ENCODE measurements around the gene PLCXD1. TPM values are rescaled to one million over a fixed set of nuclear protein-coding genes. Genes with fewer than 3 reads are reported as not detected.

Gene PLCXD1
- polyA plus RNA-seq, 4 donors, result 3.8 to 40.9 (median 13.3) TPM

- Histone ChIP-seq H3K9me3 (ENCODE audit: control insufficient read depth in 2 of 2, insufficient read depth in 1 of 2, low read depth in 1 of 2, low read length in 1 of 2) (peaks cover 2 to 38% of the 10 kb centered on the region in 2 donors), H3K36me3 (ENCODE audit: control insufficient read depth in 3 of 3, insufficient read depth in 2 of 3, low read depth in 1 of 3, low read length in 3 of 3) (peaks cover 0 to 17% (median 0%) of the 10 kb centered on the region in 3 donors), H3K4me1 (ENCODE audit: control insufficient read depth in 3 of 3, insufficient read depth in 2 of 3, low read depth in 1 of 3, low read length in 2 of 3) (no peaks in the 10 kb centered on the region), H3K27me3 (ENCODE audit: control insufficient read depth in 3 of 3, insufficient read depth in 3 of 3, low read length in 3 of 3) (no peaks in the 10 kb centered on the region), H3K4me3 (ENCODE audit: low read depth in 1 of 3, low read length in 3 of 3) (no peak overlapping the region), H3K27ac (ENCODE audit: low read depth in 1 of 3, low read length in 2 of 3) (no peak overlapping the region)
- DNase-seq (no peak), FAIRE-seq (no peak)
- WGBS, 3 donors, result 97 to 98% (median 97%) methylated on average over 47 of the region's 47 CpGs
Measured at GRCh38 chrX:344371-344901, 63.3 kb downstream of the PLCXD1 start.

- H3K27ac ChIP-seq (ENCODE audit: low read depth in 1 of 3, low read length in 2 of 3), result no peak overlapping the region
- no peak overlapping the region for H3K4me3 ChIP-seq (ENCODE audit: low read depth in 1 of 3, low read length in 3 of 3)
- FAIRE-seq, result no peak
- peaks cover 2 to 45% of the 10 kb centered on the region in 2 donors for H3K9me3 ChIP-seq (ENCODE audit: control insufficient read depth in 2 of 2, insufficient read depth in 1 of 2, low read depth in 1 of 2, low read length in 1 of 2)
- H3K4me1 ChIP-seq (ENCODE audit: control insufficient read depth in 3 of 3, insufficient read depth in 2 of 3, low read depth in 1 of 3, low read length in 2 of 3), result no peaks in the 10 kb centered on the region
- DNase-seq, result no peak
- H3K27me3 ChIP-seq (ENCODE audit: control insufficient read depth in 3 of 3, insufficient read depth in 3 of 3, low read length in 3 of 3), result no peaks in the 10 kb centered on the region
- WGBS, 3 donors, result 96 to 97% (median 96%) methylated on average over 53 to 63 of the region's 63 CpGs
- H3K36me3 ChIP-seq (ENCODE audit: control insufficient read depth in 3 of 3, insufficient read depth in 2 of 3, low read depth in 1 of 3, low read length in 3 of 3), result peaks cover 0 to 17% (median 0%) of the 10 kb centered on the region in 3 donors
Measured at GRCh38 chrX:345020-345925, 64.1 kb downstream of the PLCXD1 start.

GRCh38 chrX:346034-346813 lies 65.0 kb downstream of the PLCXD1 start:
- Histone ChIP-seq H3K9me3 (ENCODE audit: control insufficient read depth in 2 of 2, insufficient read depth in 1 of 2, low read depth in 1 of 2, low read length in 1 of 2) (peaks cover 2 to 54% of the 10 kb centered on the region in 2 donors), H3K4me1 (ENCODE audit: control insufficient read depth in 3 of 3, insufficient read depth in 2 of 3, low read depth in 1 of 3, low read length in 2 of 3) (no peaks in the 10 kb centered on the region), H3K4me3 (ENCODE audit: low read depth in 1 of 3, low read length in 3 of 3) (no peak overlapping the region), H3K36me3 (ENCODE audit: control insufficient read depth in 3 of 3, insufficient read depth in 2 of 3, low read depth in 1 of 3, low read length in 3 of 3) (peaks cover 0 to 17% (median 0%) of the 10 kb centered on the region in 3 donors), H3K27ac (ENCODE audit: low read depth in 1 of 3, low read length in 2 of 3) (no peak overlapping the region), H3K27me3 (ENCODE audit: control insufficient read depth in 3 of 3, insufficient read depth in 3 of 3, low read length in 3 of 3) (no peaks in the 10 kb centered on the region)
- no peak for FAIRE-seq
- DNase-seq, result no peak
- 95 to 97% (median 96%) methylated on average over 52 to 75 of the region's 75 CpGs for WGBS, 3 donors

- Histone ChIP-seq H3K4me3 (ENCODE audit: low read depth in 1 of 3, low read length in 3 of 3) (no peak overlapping the region), H3K4me1 (ENCODE audit: control insufficient read depth in 3 of 3, insufficient read depth in 2 of 3, low read depth in 1 of 3, low read length in 2 of 3) (no peaks in the 10 kb centered on the region), H3K36me3 (ENCODE audit: control insufficient read depth in 3 of 3, insufficient read depth in 2 of 3, low read depth in 1 of 3, low read length in 3 of 3) (peaks cover 0 to 20% (median 0%) of the 10 kb centered on the region in 3 donors), H3K9me3 (ENCODE audit: control insufficient read depth in 2 of 2, insufficient read depth in 1 of 2, low read depth in 1 of 2, low read length in 1 of 2) (peaks cover 0 to 52% of the 10 kb centered on the region in 2 donors), H3K27me3 (ENCODE audit: control insufficient read depth in 3 of 3, insufficient read depth in 3 of 3, low read length in 3 of 3) (no peaks in the 10 kb centered on the region), H3K27ac (ENCODE audit: low read depth in 1 of 3, low read length in 2 of 3) (no peak overlapping the region)
- no peak for FAIRE-seq
- WGBS, 3 donors, result 96 to 98% (median 97%) methylated on average over 57 to 59 of the region's 59 CpGs
- DNase-seq, result no peak
Measured at GRCh38 chrX:347351-348117, 66.4 kb downstream of the PLCXD1 start.

- WGBS, 3 donors, result 77 to 81% (median 78%) methylated on average over 11 of the region's 11 CpGs
- H3K4me1 ChIP-seq (ENCODE audit: control insufficient read depth in 3 of 3, insufficient read depth in 2 of 3, low read depth in 1 of 3, low read length in 2 of 3), result no peaks in the 10 kb centered on the region
- no peaks in the 10 kb centered on the region for H3K27me3 ChIP-seq (ENCODE audit: control insufficient read depth in 3 of 3, insufficient read depth in 3 of 3, low read length in 3 of 3)
- peaks cover 0 to 55% of the 10 kb centered on the region in 2 donors for H3K9me3 ChIP-seq (ENCODE audit: control insufficient read depth in 2 of 2, insufficient read depth in 1 of 2, low read depth in 1 of 2, low read length in 1 of 2)
- no peak overlapping the region for H3K4me3 ChIP-seq (ENCODE audit: low read depth in 1 of 3, low read length in 3 of 3)
- H3K27ac ChIP-seq (ENCODE audit: low read depth in 1 of 3, low read length in 2 of 3), result no peak overlapping the region
- FAIRE-seq (no peak), DNase-seq (no peak)
- peaks cover 0 to 23% (median 0%) of the 10 kb centered on the region in 3 donors for H3K36me3 ChIP-seq (ENCODE audit: control insufficient read depth in 3 of 3, insufficient read depth in 2 of 3, low read depth in 1 of 3, low read length in 3 of 3)
Measured at GRCh38 chrX:348461-349117, 67.4 kb downstream of the PLCXD1 start.

GRCh38 chrX:349196-349595 lies 68.0 kb downstream of the PLCXD1 start:
- Histone ChIP-seq H3K27me3 (ENCODE audit: control insufficient read depth in 3 of 3, insufficient read depth in 3 of 3, low read length in 3 of 3) (no peaks in the 10 kb centered on the region), H3K4me3 (ENCODE audit: low read depth in 1 of 3, low read length in 3 of 3) (no peak overlapping the region), H3K4me1 (ENCODE audit: control insufficient read depth in 3 of 3, insufficient read depth in 2 of 3, low read depth in 1 of 3, low read length in 2 of 3) (no peaks in the 10 kb centered on the region), H3K27ac (ENCODE audit: low read depth in 1 of 3, low read length in 2 of 3) (no peak overlapping the region), H3K36me3 (ENCODE audit: control insufficient read depth in 3 of 3, insufficient read depth in 2 of 3, low read depth in 1 of 3, low read length in 3 of 3) (peaks cover 0 to 23% (median 0%) of the 10 kb centered on the region in 3 donors), H3K9me3 (ENCODE audit: control insufficient read depth in 2 of 2, insufficient read depth in 1 of 2, low read depth in 1 of 2, low read length in 1 of 2) (peaks cover 0 to 55% of the 10 kb centered on the region in 2 donors)
- DNase-seq (no peak), FAIRE-seq (no peak)
- 88 to 96% (median 95%) methylated on average over 18 of the region's 18 CpGs for WGBS, 3 donors

- H3K9me3 ChIP-seq (ENCODE audit: control insufficient read depth in 2 of 2, insufficient read depth in 1 of 2, low read depth in 1 of 2, low read length in 1 of 2), result peaks cover 0 to 51% of the 10 kb centered on the region in 2 donors
- 84 to 86% (median 85%) methylated on average over 10 of the region's 10 CpGs for WGBS, 3 donors
- DNase-seq, result no peak
Measured at GRCh38 chrX:349702-350101, 68.5 kb downstream of the PLCXD1 start.

More at GRCh38 chrX:349702-350101, 68.5 kb downstream of the PLCXD1 start:
- Histone ChIP-seq H3K27me3 (ENCODE audit: control insufficient read depth in 3 of 3, insufficient read depth in 3 of 3, low read length in 3 of 3) (no peaks in the 10 kb centered on the region), H3K27ac (ENCODE audit: low read depth in 1 of 3, low read length in 2 of 3) (no peak overlapping the region), H3K36me3 (ENCODE audit: control insufficient read depth in 3 of 3, insufficient read depth in 2 of 3, low read depth in 1 of 3, low read length in 3 of 3) (peaks cover 0 to 20% (median 0%) of the 10 kb centered on the region in 3 donors), H3K4me1 (ENCODE audit: control insufficient read depth in 3 of 3, insufficient read depth in 2 of 3, low read depth in 1 of 3, low read length in 2 of 3) (no peaks in the 10 kb centered on the region), H3K4me3 (ENCODE audit: low read depth in 1 of 3, low read length in 3 of 3) (no peak overlapping the region)
- FAIRE-seq, result no peak
